Stimulated activated CD4-positive, alpha-beta T cell treated with anti-CD3 and anti-CD28 coated beads, Interleukin-15, amount 100 ng/mL, for 48 hours (primary cell): ENCODE results near the gene CDC25C.
"Not testable (repeated sequence)": the region's sequence is repeated elsewhere in the genome, so short reads cannot be mapped to it uniquely, and the experiment has no call there.

Experiments used
- DNase-seq, 2 donors: peaks; one replicate each; pipeline ENCODE4 v3.0.0-alpha.2; 2020; ENCODE audit warnings: low read depth in 2 of 2

CDC25C gene

GRCh38 chr5:138346889-138347288 is 15.3 kb upstream of the CDC25C start:
- no peak for DNase-seq

- no peak for DNase-seq
Measured at GRCh38 chr5:138344887-138345622, 13.5 kb upstream of the CDC25C start.

GRCh38 chr5:138340008-138340407 is 8.4 kb upstream of the CDC25C start:
- DNase-seq, result no peak

GRCh38 chr5:138339464-138339863 is 7.9 kb upstream of the CDC25C start:
- DNase-seq, result no peak

GRCh38 chr5:138339091-138339456 is 7.5 kb upstream of the CDC25C start:
- no peak for DNase-seq

GRCh38 chr5:138338411-138339090 is 6.9 kb upstream of the CDC25C start:
- no peak for DNase-seq

GRCh38 chr5:138337685-138338410 is 6.2 kb upstream of the CDC25C start, which contains the start of gene FAM53C:
Gene FAM53C (plus strand): TSS chr5:138338266. CDS start chr5:138341336, 3,070 bp downstream.
- peak; percentile 86 to 89 for DNase-seq

GRCh38 chr5:138336952-138337684 is 5.5 kb upstream of the CDC25C start:
- DNase-seq, result peak in 1 of 2 donors; percentile 43

- DNase-seq, result no peak
Measured at GRCh38 chr5:138334867-138335447, 3.4 kb upstream of the CDC25C start.

GRCh38 chr5:138330813-138331448 is 673 bp downstream of the CDC25C start:
- DNase-seq, result no peak

GRCh38 chr5:138318211-138318610 is 13.4 kb downstream of the CDC25C start:
- not testable (repeated sequence) for DNase-seq

GRCh38 chr5:138316355-138316754 is 15.2 kb downstream of the CDC25C start:
- no peak for DNase-seq

- DNase-seq, result no peak
Measured at GRCh38 chr5:138315751-138316278, 15.8 kb downstream of the CDC25C start.

GRCh38 chr5:138305797-138306196 is 25.8 kb downstream of the CDC25C start:
- DNase-seq, result no peak

GRCh38 chr5:138303372-138303771 is 28.2 kb downstream of the CDC25C start:
- DNase-seq, result no peak

GRCh38 chr5:138289296-138289695 is 42.3 kb downstream of the CDC25C start:
- DNase-seq, result no peak

- no peak for DNase-seq
Measured at GRCh38 chr5:138287246-138287645, 44.4 kb downstream of the CDC25C start.

- DNase-seq, result no peak
Measured at GRCh38 chr5:138282920-138283742, 48.5 kb downstream of the CDC25C start.

GRCh38 chr5:138280915-138281314 is 50.7 kb downstream of the CDC25C start:
- DNase-seq, result no peak
